IMR-90 (cell line): ENCODE results near the gene PPP1R3D. TPM values are rescaled to one million over a fixed set of nuclear protein-coding genes. Genes with fewer than 3 reads are reported as not detected.

Experiments
- ATAC-seq: fragments of 200-7000 bp; cut with Tn5 transposase; 2 replicates; pipeline ENCODE4 v1.9.1; 2020; ENCODE audit warnings: low read depth, mild to moderate bottlenecking, moderate library complexity
- BruUV-seq: library from RNA; stranded (reverse); fragments of 400-500 nt; replicated peaks from 2 replicates; lab custom pipeline; 2021; lab: Mats Ljungman, UMichigan
- CTCF ChIA-PET: fragments of 300-600 bp; formaldehyde crosslinking; extraction: SDS; loops from one replicate; lab custom pipeline; 2021; ENCODE audit warnings: antibody characterized with exemption; lab: Yijun Ruan, JAX
- POLR2A ChIA-PET: fragments of 300-600 bp; sonication (Branson Sonifier 250); formaldehyde crosslinking; loops from one replicate; lab custom pipeline; 2022; ENCODE audit warnings: antibody characterized with exemption; ENCODE audit not compliant: unreplicated experiment; lab: Charles Lee
- DNase-seq: peaks from one replicate; pipeline ENCODE4 v3.0.0; 2013
- H2AFZ ChIP-seq: replicated peaks from 2 replicates; pipeline ENCODE3; 2013; ENCODE audit warnings: low read length, mild to moderate bottlenecking; ENCODE audit not compliant: poor library complexity
- H2AK5ac ChIP-seq: 2 replicates; pipeline ENCODE4 v1.6.1; 2013; ENCODE audit warnings: low read depth, low read length, inconsistent platforms
- H2AK9ac ChIP-seq: replicated peaks from 2 replicates; pipeline ENCODE3; 2013; ENCODE audit warnings: mild to moderate bottlenecking, low read depth, low read length, moderate library complexity; ENCODE audit not compliant: poor library complexity
- H2BK120ac ChIP-seq: 2 replicates; pipeline ENCODE4 v1.6.1; 2013; ENCODE audit warnings: low read depth, low read length, inconsistent platforms
- H2BK15ac ChIP-seq: 3 replicates; pipeline ENCODE4 v1.6.1; 2013; ENCODE audit warnings: low read depth, low read length, inconsistent platforms
- H2BK20ac ChIP-seq: 2 replicates; pipeline ENCODE4 v1.6.1; 2013; ENCODE audit warnings: low read depth, mild to moderate bottlenecking, inconsistent platforms, low read length, moderate library complexity
- H2BK5ac ChIP-seq: 2 replicates; pipeline ENCODE4 v1.6.1; 2013; ENCODE audit warnings: mild to moderate bottlenecking, low read depth, low read length, inconsistent platforms; ENCODE audit not compliant: poor library complexity, severe bottlenecking
- H3K14ac ChIP-seq: replicated peaks from 2 replicates; pipeline ENCODE4 v1.6.1; 2013; ENCODE audit warnings: low read depth, low read length, inconsistent platforms
- H3K18ac ChIP-seq: 2 replicates; pipeline ENCODE4 v1.6.1; 2013; ENCODE audit warnings: low read depth, low read length, control low read depth
- H3K23ac ChIP-seq: 2 replicates; pipeline ENCODE4 v1.6.1; 2013; ENCODE audit warnings: low read depth, low read length, inconsistent platforms
- H3K27ac ChIP-seq: 2 replicates; pipeline ENCODE4 v1.5.1; 2013; ENCODE audit warnings: mild to moderate bottlenecking, control low read depth, low read length; ENCODE audit not compliant: insufficient read depth
- H3K27me3 ChIP-seq: 2 replicates; pipeline ENCODE4 v1.6.1; 2013; ENCODE audit warnings: low read length; ENCODE audit not compliant: control insufficient read depth, insufficient read depth
- H3K36me3 ChIP-seq: 2 replicates; pipeline ENCODE4 v1.6.1; 2013; ENCODE audit warnings: low read length, mixed read lengths; ENCODE audit not compliant: control insufficient read depth, insufficient read depth
- H3K4ac ChIP-seq: 2 replicates; pipeline ENCODE4 v1.6.1; 2013; ENCODE audit warnings: low read depth, low read length, inconsistent platforms
- H3K4me1 ChIP-seq: 2 replicates; pipeline ENCODE4 v1.6.1; 2013; ENCODE audit warnings: low read length, mixed read lengths; ENCODE audit not compliant: control insufficient read depth, insufficient read depth
- H3K4me2 ChIP-seq: 2 replicates; pipeline ENCODE4 v1.6.1; 2013; ENCODE audit warnings: low read depth, mild to moderate bottlenecking, control low read depth, low read length, moderate library complexity
- H3K4me3 ChIP-seq: 2 replicates; pipeline ENCODE4 v1.5.1; 2013; ENCODE audit warnings: low read depth, mild to moderate bottlenecking, control low read depth, low read length, moderate library complexity; ENCODE audit not compliant: insufficient read depth
- H3K56ac ChIP-seq: 2 replicates; pipeline ENCODE4 v1.6.1; 2013; ENCODE audit warnings: low read length, inconsistent platforms; ENCODE audit not compliant: insufficient read depth; ENCODE audit errors: extremely low read depth
- H3K79me1 ChIP-seq, 2 experiments: 2 replicates each; pipeline ENCODE4 v1.6.1; 2013; ENCODE audit warnings: low read length in 2 of 2, inconsistent platforms in 1 of 2, low read depth in 1 of 2
- H3K9ac ChIP-seq: 2 replicates; pipeline ENCODE4 v1.6.1; 2013; ENCODE audit warnings: low read depth, low read length, control low read depth
- H3K9me1 ChIP-seq: 2 replicates; pipeline ENCODE4 v1.6.1; 2013; ENCODE audit warnings: low read length, inconsistent platforms; ENCODE audit not compliant: insufficient read depth
- H3K9me3 ChIP-seq: 2 replicates; pipeline ENCODE4 v1.6.1; 2013; ENCODE audit warnings: low read length; ENCODE audit not compliant: control insufficient read depth, insufficient read depth
- H4K20me1 ChIP-seq: 2 replicates; pipeline ENCODE4 v1.6.1; 2013; ENCODE audit warnings: low read length, inconsistent platforms; ENCODE audit not compliant: insufficient read depth
- H4K5ac ChIP-seq: 2 replicates; pipeline ENCODE4 v1.6.1; 2013; ENCODE audit warnings: mild to moderate bottlenecking, low read depth, low read length, control low read depth
- H4K8ac ChIP-seq, 2 experiments: 2 replicates each; pipeline ENCODE4 v1.6.1; 2013; ENCODE audit warnings: low read depth in 2 of 2, low read length in 2 of 2, control low read depth in 1 of 2, inconsistent platforms in 1 of 2
- H4K91ac ChIP-seq: 2 replicates; pipeline ENCODE4 v1.6.1; 2013; ENCODE audit warnings: low read depth, low read length, inconsistent platforms; ENCODE audit not compliant: insufficient read depth
- BHLHE40 ChIP-seq: fragments of 150-350 bp; IDR thresholded peaks from 2 replicates; pipeline ENCODE4 v1.6.1; 2016; ENCODE audit warnings: mild to moderate bottlenecking, low read depth, low read length
- CEBPB ChIP-seq: IDR thresholded peaks from 2 replicates; pipeline ENCODE4 v1.6.1; 2012; ENCODE audit warnings: low read depth, low read length, improper control_type of control experiment
- CHD1 ChIP-seq: IDR thresholded peaks from 2 replicates; pipeline ENCODE4 v1.6.1; 2012; ENCODE audit warnings: low read depth, low read length, improper control_type of control experiment
- CTCF ChIP-seq: conservative IDR thresholded peaks from 2 replicates; pipeline ENCODE4 v1.5.1; 2012; ENCODE audit warnings: mild to moderate bottlenecking, low read depth, low read length, improper control_type of control experiment
- ELK1 ChIP-seq: fragments of 150-350 bp; IDR thresholded peaks from 2 replicates; pipeline ENCODE4 v1.6.1; 2016; ENCODE audit warnings: low read depth, mild to moderate bottlenecking, low read length, moderate library complexity, borderline replicate concordance
- FOS ChIP-seq: fragments of 150-350 bp; IDR thresholded peaks from 2 replicates; pipeline ENCODE4 v1.6.1; 2016; ENCODE audit warnings: low read depth, low read length
- MAFK ChIP-seq: IDR thresholded peaks from 2 replicates; pipeline ENCODE4 v1.6.1; 2012; ENCODE audit warnings: low read depth, low read length, improper control_type of control experiment
- MAZ ChIP-seq: IDR thresholded peaks from 2 replicates; pipeline ENCODE4 v1.6.1; 2012; ENCODE audit warnings: low read depth, mild to moderate bottlenecking, low read length, improper control_type of control experiment, moderate library complexity, borderline replicate concordance
- MXI1 ChIP-seq: IDR thresholded peaks from 2 replicates; pipeline ENCODE4 v1.6.1; 2012; ENCODE audit warnings: low read depth, mild to moderate bottlenecking, low read length, moderate library complexity, borderline replicate concordance
- NFE2L2 ChIP-seq: fragments of 150-350 bp; IDR thresholded peaks from 2 replicates; pipeline ENCODE4 v1.6.1; 2016; ENCODE audit warnings: low read depth, mild to moderate bottlenecking, low read length
- POLR2A ChIP-seq: IDR thresholded peaks from 2 replicates; pipeline ENCODE4 v1.6.1; 2012; ENCODE audit warnings: mild to moderate bottlenecking, low read depth, low read length
- RAD21 ChIP-seq: IDR thresholded peaks from 2 replicates; pipeline ENCODE4 v1.6.1; 2012; ENCODE audit warnings: low read length, improper control_type of control experiment
- RFX5 ChIP-seq: IDR thresholded peaks from 2 replicates; pipeline ENCODE4 v1.8.0; 2012; ENCODE audit warnings: low read depth, mild to moderate bottlenecking, low read length, moderate library complexity
- SMC3 ChIP-seq: fragments of 150-350 bp; IDR thresholded peaks from 2 replicates; pipeline ENCODE4 v1.6.1; 2016; ENCODE audit warnings: low read depth, mild to moderate bottlenecking, antibody characterized with exemption, low read length, moderate library complexity
- USF2 ChIP-seq: fragments of 150-350 bp; IDR thresholded peaks from 2 replicates; pipeline ENCODE4 v1.6.1; 2017; ENCODE audit warnings: mild to moderate bottlenecking, antibody characterized with exemption, low read length, low read depth
- WGBS, 2 experiments: methylation state at CpG; one replicate each; pipeline versions ENCODE4 v1.1.5 to v1.1.7; 2013; ENCODE audit warnings: missing lambda C conversion rate in 2 of 2; ENCODE audit not compliant: insufficient read length in 1 of 2; ENCODE audit errors: extremely low coverage in 2 of 2; 5-methylcytosine and 5-hydroxymethylcytosine counted together
- dilution Hi-C: fragments of 300-500 bp; cut with HindIII; formaldehyde crosslinking; loops from one replicate; pipeline ENCODE4 v1.14.3; 2018; ENCODE audit warnings: low sequenced_read_pairs; ENCODE audit not compliant: unreplicated experiment
- in situ Hi-C: fragments of 300-500 bp; cut with MboI; formaldehyde crosslinking; loops from 3 replicates; pipeline ENCODE4 v1.14.3; 2019; ENCODE audit warnings: low sequenced_read_pairs, inconsistent platforms, mixed read lengths
- intact Hi-C: fragments of 100-400 bp; cut with micrococcal nuclease; formaldehyde crosslinking; loops from 2 replicates; pipeline ENCODE4 v1.10.0; 2022
- polyA plus RNA-seq, 3 experiments: library from polyadenylated mRNA; depleted of rRNA; stranded (reverse); fragments of >200 nt; gene quantifications; 2 replicates each; pipeline ENCODE4 v1.2.3, GENCODE V29; 2012; ENCODE audit warnings: low replicate concordance in 1 of 3
- total RNA-seq: library from RNA; depleted of rRNA; stranded (reverse); fragments of >200 nt; gene quantifications from 2 replicates; pipeline ENCODE4 v1.2.3, GENCODE V29; 2012

The PPP1R3D gene
- total and polyA plus RNA-seq, 2 of the 4 experiments (the other 2 are of a cell fraction): 1.6 to 2.7 TPM

GRCh38 chr20:59972037-59972801 is 32.1 kb upstream of the PPP1R3D start:
- H3K18ac ChIP-seq: no peak overlapping the region
- H3K9me3 ChIP-seq: no peaks in the 10 kb centered on the region
- H2AFZ ChIP-seq: no peak overlapping the region
- no peaks in the 10 kb centered on the region for H3K9me1 ChIP-seq
- no peak overlapping the region for H2BK20ac ChIP-seq
- ChIA-PET CTCF (interaction anchor here (1.1 to 2.8 kb wide), 3 partner anchors 17 to 38 kb away, joined by 3 to 7 read pairs (median 4); partner anchors contain the start of gene SYCP2), POLR2A (no interaction called here)
- H3K4me2 ChIP-seq: no peak overlapping the region
- ATAC-seq (no peak), DNase-seq (no peak)
- H3K4me3 ChIP-seq: no peak overlapping the region
- BruUV-seq: no TSS peak
- peaks cover 6% of the 10 kb centered on the region; the same call in 1 of the 2 replicates for H3K4me1 ChIP-seq
- H2BK5ac ChIP-seq: no peak overlapping the region
- H4K5ac ChIP-seq: no peak overlapping the region
- no peaks in the 10 kb centered on the region for H4K20me1 ChIP-seq
- H3K4ac ChIP-seq: no peak overlapping the region
- no peak overlapping the region for H3K56ac ChIP-seq
- no peak overlapping the region for H2AK5ac ChIP-seq
- no peak overlapping the region for H3K14ac ChIP-seq
- dilution Hi-C loops (no loop called here), intact Hi-C loops (no loop called here), in situ Hi-C loops (no loop called here)
- H3K79me1 ChIP-seq: no peaks in the 10 kb centered on the region
- no peak overlapping the region for H4K8ac ChIP-seq
- H3K27ac ChIP-seq: no peak overlapping the region
- H2BK15ac ChIP-seq: no peak overlapping the region
- no peak overlapping the region for H2AK9ac ChIP-seq
- no peaks in the 10 kb centered on the region; the same call in 1 of the 2 replicates for H3K27me3 ChIP-seq
- H4K91ac ChIP-seq: no peak overlapping the region
- H3K9ac ChIP-seq: no peak overlapping the region
- 75% methylated on average over 3 of the region's 12 CpGs; no CpG with 5 or more reads in 1 of the 2 experiments for WGBS, 2 experiments
- H2BK120ac ChIP-seq: no peak overlapping the region
- H3K36me3 ChIP-seq: no peaks in the 10 kb centered on the region
- H3K23ac ChIP-seq: no peak overlapping the region
- TF ChIP-seq MAZ (no peak), POLR2A (no peak), RAD21 (no peak), BHLHE40 (no peak), CTCF (no peak), USF2 (no peak), NFE2L2 (no peak), MAFK (no peak), MXI1 (no peak), ELK1 (no peak), CHD1 (no peak), FOS (no peak), RFX5 (no peak), CEBPB (no peak), SMC3 (no peak)
